ENCODE measurements around the gene BRD4. TPM values are rescaled to one million over a fixed set of nuclear protein-coding genes. Genes with fewer than 3 reads are reported as not detected.

Gene BRD4
- total RNA-seq, 2 donors from 2014 or later, result 45.6 to 76.0 TPM

GRCh38 chr19:15289673-15290072 lies 42.7 kb downstream of the BRD4 start:
- no peak overlapping the region for H3K27ac ChIP-seq
- no peak overlapping the region for H3K4me3 ChIP-seq
- no peaks in the 10 kb centered on the region for H3K36me3 ChIP-seq
- H3K27me3 ChIP-seq (replicated peaks; ENCODE audit: insufficient read depth), result no peaks in the 10 kb centered on the region
- H3K4me1 ChIP-seq (replicated peaks), result peaks cover 44% of the 10 kb centered on the region
- H3K9me3 ChIP-seq, result no peaks in the 10 kb centered on the region
- intact Hi-C loops (cut with DNase I), result no loop called here
- DNase-seq (ENCODE audit: low spot score), result no peak
- WGBS, result 80% methylated on average over 3 of the region's 3 CpGs
- TF ChIP-seq CTCF (IDR thresholded peaks at IDR 0.05) (no peak), POLR2AphosphoS5 (IDR thresholded peaks at IDR 0.05) (no peak), POLR2A (IDR thresholded peaks at IDR 0.05) (no peak)

- DNase-seq (ENCODE audit: low spot score), result no peak
- H3K9me3 ChIP-seq, result no peaks in the 10 kb centered on the region
- intact Hi-C loops (cut with DNase I), result no loop called here
- H3K27ac ChIP-seq, result no peak overlapping the region
- TF ChIP-seq POLR2A (IDR thresholded peaks at IDR 0.05) (no peak), CTCF (IDR thresholded peaks at IDR 0.05) (no peak), POLR2AphosphoS5 (IDR thresholded peaks at IDR 0.05) (no peak)
- no peaks in the 10 kb centered on the region for H3K36me3 ChIP-seq
- H3K4me3 ChIP-seq, result no peak overlapping the region
- 19% methylated on average over 14 of the region's 14 CpGs for WGBS
- H3K27me3 ChIP-seq (replicated peaks; ENCODE audit: insufficient read depth), result no peaks in the 10 kb centered on the region
- H3K4me1 ChIP-seq (replicated peaks), result peaks cover 41% of the 10 kb centered on the region
Observed at GRCh38 chr19:15288146-15288963, 44.0 kb downstream of the BRD4 start.

GRCh38 chr19:15287496-15287895 lies 44.8 kb downstream of the BRD4 start:
- no peaks in the 10 kb centered on the region for H3K36me3 ChIP-seq
- intact Hi-C loops (cut with DNase I), result no loop called here
- DNase-seq (ENCODE audit: low spot score), result no peak
- no peaks in the 10 kb centered on the region for H3K9me3 ChIP-seq
- WGBS, result 73% methylated on average over 10 of the region's 10 CpGs
- TF ChIP-seq CTCF (IDR thresholded peaks at IDR 0.05) (no peak), POLR2A (IDR thresholded peaks at IDR 0.05) (no peak), POLR2AphosphoS5 (IDR thresholded peaks at IDR 0.05) (no peak)
- no peak overlapping the region for H3K27ac ChIP-seq
- peaks cover 42% of the 10 kb centered on the region for H3K4me1 ChIP-seq (replicated peaks)
- no peak overlapping the region for H3K4me3 ChIP-seq
- H3K27me3 ChIP-seq (replicated peaks; ENCODE audit: insufficient read depth), result no peaks in the 10 kb centered on the region

GRCh38 chr19:15286688-15287365 lies 45.5 kb downstream of the BRD4 start:
- H3K27me3 ChIP-seq (replicated peaks; ENCODE audit: insufficient read depth), result no peaks in the 10 kb centered on the region
- intact Hi-C loops (cut with DNase I), result no loop called here
- H3K9me3 ChIP-seq, result no peaks in the 10 kb centered on the region
- no peak for DNase-seq (ENCODE audit: low spot score)
- TF ChIP-seq POLR2A (IDR thresholded peaks at IDR 0.05), result no peak
- no peak for TF ChIP-seq POLR2AphosphoS5 (IDR thresholded peaks at IDR 0.05)
- no peak for TF ChIP-seq CTCF (IDR thresholded peaks at IDR 0.05)
- H3K36me3 ChIP-seq, result no peaks in the 10 kb centered on the region
- H3K27ac ChIP-seq, result no peak overlapping the region
- 53% methylated on average over 4 of the region's 4 CpGs for WGBS
- no peak overlapping the region for H3K4me3 ChIP-seq
- H3K4me1 ChIP-seq (replicated peaks), result peaks cover 49% of the 10 kb centered on the region

Data from prostate gland (tissue), 2 donors.